Fibroblast of lung (primary cell): ENCODE measurements around the gene UCK2. TPM values are rescaled to one million over a fixed set of nuclear protein-coding genes. Genes with fewer than 3 reads are reported as not detected.

Source experiments
- DNase-seq, 2 donors: peaks; one replicate each; pipeline versions ENCODE4 v3.0.0 to v3.0.0-alpha.2; 2010; ENCODE audit warnings: low read depth in 2 of 2
- H2AFZ ChIP-seq: 2 replicates; pipeline ENCODE4 v1.5.1; 2012; ENCODE audit warnings: low read length, control low read depth, inconsistent platforms
- H3K27ac ChIP-seq: 2 replicates; pipeline ENCODE4 v1.5.1; 2011; ENCODE audit warnings: low read length, control low read depth; ENCODE audit not compliant: insufficient read depth
- H3K27me3 ChIP-seq: 2 replicates; pipeline ENCODE4 v1.5.1; 2011; ENCODE audit warnings: mild to moderate bottlenecking, low read length; ENCODE audit not compliant: control insufficient read depth, insufficient read depth
- H3K36me3 ChIP-seq: 2 replicates; pipeline ENCODE4 v1.5.1; 2011; ENCODE audit warnings: low read length; ENCODE audit not compliant: control insufficient read depth, insufficient read depth
- H3K4me1 ChIP-seq: 2 replicates; pipeline ENCODE4 v1.5.1; 2011; ENCODE audit warnings: low read length; ENCODE audit not compliant: control insufficient read depth, insufficient read depth; ENCODE audit errors: extremely low read depth
- H3K4me2 ChIP-seq: 2 replicates; pipeline ENCODE4 v1.5.1; 2011; ENCODE audit warnings: low read length, control low read depth; ENCODE audit not compliant: insufficient read depth; ENCODE audit errors: extremely low read depth
- H3K4me3 ChIP-seq, 4 experiments: fragments of 200-600 bp in 1 of 4; sonication (generic) in 1 of 4; replicated peaks in 1 of 4; 2 replicates each; pipeline ENCODE4 v1.5.1; 2011 to 2016; ENCODE audit warnings: low read length in 4 of 4, low read depth in 3 of 4, mild to moderate bottlenecking in 3 of 4, control low read depth in 2 of 4, inconsistent platforms in 1 of 4, mixed read lengths in 1 of 4; ENCODE audit not compliant: insufficient read depth in 1 of 4; ENCODE audit errors: control extremely low read depth in 1 of 4
- H3K79me2 ChIP-seq: 2 replicates; pipeline ENCODE4 v1.5.1; 2012; ENCODE audit warnings: mild to moderate bottlenecking, low read length, inconsistent platforms; ENCODE audit not compliant: control insufficient read depth, insufficient read depth
- H3K9ac ChIP-seq: 2 replicates; pipeline ENCODE4 v1.5.1; 2011; ENCODE audit warnings: mild to moderate bottlenecking, low read length, control low read depth; ENCODE audit not compliant: insufficient read depth
- H3K9me3 ChIP-seq: 2 replicates; pipeline ENCODE4 v1.5.1; 2012; ENCODE audit warnings: low read depth, low read length; ENCODE audit not compliant: control insufficient read depth, insufficient read depth
- H4K20me1 ChIP-seq: 2 replicates; pipeline ENCODE4 v1.5.1; 2011; ENCODE audit warnings: low read length; ENCODE audit not compliant: control insufficient read depth, insufficient read depth; ENCODE audit errors: extremely low read depth
- CTCF ChIP-seq, 2 donors: IDR thresholded peaks in 1 of 2; conservative IDR thresholded peaks in 1 of 2; 1 replicate in 1 of 2; 2 replicates in 1 of 2; pipeline ENCODE4 v1.5.1; 2011 to 2012; ENCODE audit warnings: low read length in 2 of 2, control low read depth in 1 of 2, inconsistent platforms in 1 of 2, low read depth in 1 of 2, mild to moderate bottlenecking in 1 of 2
- EZH2 ChIP-seq: IDR thresholded peaks from 2 replicates; pipeline ENCODE4 v1.5.1; 2012; ENCODE audit warnings: low read length, control low read depth, mild to moderate bottlenecking; ENCODE audit errors: missing control alignments
- polyA plus RNA-seq, 2 donors: library from polyadenylated mRNA; depleted of rRNA in 1 of 2; stranded (reverse) in 1 of 2; unstranded in 1 of 2; fragments of >200 nt; gene quantifications; 2 replicates each; pipeline ENCODE4 v1.2.1, GENCODE V29; 2011 to 2012; ENCODE audit warnings: missing spikeins in 1 of 2
- total RNA-seq: library from RNA; depleted of rRNA; stranded (reverse); fragments of >200 nt; gene quantifications from 2 replicates; pipeline ENCODE4 v1.2.1, GENCODE V29; 2014

Gene UCK2
- total and polyA plus RNA-seq, 2 donors (not counting 1 experiment from before 2014, with no cell fraction given): 95.1 to 99.0 TPM

DNA sequence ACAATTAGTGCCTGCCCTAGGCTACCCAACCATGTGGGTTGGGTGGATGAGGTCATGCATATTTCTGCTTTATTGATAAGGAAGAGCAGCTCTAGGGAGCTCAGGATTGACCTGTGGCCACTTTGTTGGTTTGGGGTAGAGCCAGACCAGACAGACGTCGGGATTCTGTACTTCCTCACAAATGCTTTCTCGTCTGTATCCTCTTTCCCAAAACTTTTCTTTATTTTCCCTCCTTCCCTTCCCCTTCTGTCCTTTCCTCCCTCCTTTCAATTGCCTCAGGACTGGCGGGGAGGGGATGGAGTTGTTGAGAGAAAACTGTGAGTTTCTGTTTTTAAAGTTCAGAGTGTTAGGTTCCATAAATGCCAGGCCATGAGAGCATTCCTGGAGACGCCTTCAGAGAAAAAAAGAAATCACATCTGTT is 68.0 kb downstream of the UCK2 start:
- peak; percentile 18 to 78 for DNase-seq
- Histone ChIP-seq H4K20me1 (no peaks in the 10 kb centered on the region), H2AFZ (no peak overlapping the region), H3K9ac (no peak overlapping the region), H3K79me2 (peaks cover 21% of the 10 kb centered on the region), H3K4me3 (no peak overlapping the region), H3K4me1 (peaks cover 52% of the 10 kb centered on the region), H3K27me3 (no peaks in the 10 kb centered on the region), H3K36me3 (peaks cover 7% of the 10 kb centered on the region), H3K9me3 (no peaks in the 10 kb centered on the region), H3K4me2 (no peak overlapping the region), H3K27ac (peak overlapping the region; percentile 100)
- TF ChIP-seq EZH2: no peak
- no peak for TF ChIP-seq CTCF (conservative IDR thresholded peaks at IDR 0.05 in 1 of 2, IDR thresholded peaks at IDR 0.05 in 1 of 2; ENCODE audit: low read depth in 1 of 2, low read length in 2 of 2)

DNA sequence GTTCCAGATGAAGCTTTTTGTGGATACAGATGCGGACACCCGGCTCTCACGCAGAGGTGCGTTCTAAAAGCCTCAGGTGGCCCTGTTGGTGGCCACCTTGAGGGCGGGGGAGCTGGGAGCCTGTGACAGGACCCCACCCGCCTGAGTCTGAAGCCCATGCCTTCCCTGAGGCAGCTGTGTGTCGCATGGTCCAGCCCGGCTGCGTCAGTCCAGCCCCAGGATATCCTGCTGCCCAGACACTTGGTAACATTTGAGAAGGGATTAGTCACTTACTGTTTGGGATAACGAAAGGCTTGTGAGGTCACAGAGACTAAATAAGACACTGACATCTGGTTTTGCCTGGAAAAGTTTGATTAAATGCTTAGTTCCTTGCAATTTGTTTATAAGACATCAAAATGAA is 68.9 kb downstream of the UCK2 start:
- DNase-seq: peak; percentile 90 to 97
- no peak overlapping the region for H2AFZ ChIP-seq
- peak overlapping the region; percentile 100 for H3K27ac ChIP-seq
- H3K9ac ChIP-seq: peak overlapping the region; percentile 53
- peaks cover 27% of the 10 kb centered on the region for H3K79me2 ChIP-seq
- no peaks in the 10 kb centered on the region for H3K27me3 ChIP-seq
- H3K36me3 ChIP-seq: peaks cover 4% of the 10 kb centered on the region
- H4K20me1 ChIP-seq: no peaks in the 10 kb centered on the region
- H3K9me3 ChIP-seq: no peaks in the 10 kb centered on the region
- H3K4me1 ChIP-seq: peaks cover 59% of the 10 kb centered on the region
- H3K4me3 ChIP-seq: no peak overlapping the region
- no peak for TF ChIP-seq CTCF (conservative IDR thresholded peaks at IDR 0.05 in 1 of 2, IDR thresholded peaks at IDR 0.05 in 1 of 2; ENCODE audit: low read depth in 1 of 2, low read length in 2 of 2)
- no peak for TF ChIP-seq EZH2
- H3K4me2 ChIP-seq: peak overlapping the region; percentile 53

GRCh38 chr1:165897326-165898303 is 70.2 kb downstream of the UCK2 start:
- H3K9ac ChIP-seq: peak overlapping the region; percentile 64
- no peaks in the 10 kb centered on the region for H3K27me3 ChIP-seq
- peaks cover 31% of the 10 kb centered on the region for H3K79me2 ChIP-seq
- no peak overlapping the region for H3K4me3 ChIP-seq
- H3K4me1 ChIP-seq: peaks cover 62% of the 10 kb centered on the region
- no peak for TF ChIP-seq EZH2
- no peak for TF ChIP-seq CTCF (conservative IDR thresholded peaks at IDR 0.05 in 1 of 2, IDR thresholded peaks at IDR 0.05 in 1 of 2; ENCODE audit: low read depth in 1 of 2, low read length in 2 of 2)
- no peaks in the 10 kb centered on the region for H3K9me3 ChIP-seq
- peak overlapping the region; percentile 42 for H3K4me2 ChIP-seq
- no peak overlapping the region for H2AFZ ChIP-seq
- H3K36me3 ChIP-seq: no peaks in the 10 kb centered on the region
- no peaks in the 10 kb centered on the region for H4K20me1 ChIP-seq
- peak; percentile 26 to 34 for DNase-seq
- peak overlapping the region; percentile 100 for H3K27ac ChIP-seq
